HepG2 (cell line): ENCODE results near the gene NIN. TPM values are rescaled to one million over a fixed set of nuclear protein-coding genes. Genes with fewer than 3 reads are reported as not detected.

Source experiments
- ATAC-seq: fragments of 200-7000 bp; cut with Tn5 transposase; 3 replicates; pipeline ENCODE4 v1.9.1; 2020; ENCODE audit warnings: mild to moderate bottlenecking, moderate library complexity
- BruUV-seq: library from RNA; stranded (reverse); fragments of 400-500 nt; replicated peaks from 2 replicates; lab custom pipeline; 2021; lab: Mats Ljungman, UMichigan
- CTCF ChIA-PET: fragments of 300-600 bp; formaldehyde crosslinking; extraction: SDS; loops from one replicate; lab custom pipeline; 2021; ENCODE audit warnings: low total read pairs, inconsistent platforms, low intra/inter-chr PET ratio; lab: Yijun Ruan, JAX
- POLR2A ChIA-PET: fragments of 350-600 bp; sonication (Branson Sonifier 250); formaldehyde crosslinking; loops from one replicate; lab custom pipeline; 2020; ENCODE audit warnings: antibody characterized with exemption, inconsistent platforms; lab: Yijun Ruan, JAX
- DNase-seq: peaks from one replicate; pipeline ENCODE4 v3.0.0-alpha.2; 2015; ENCODE audit warnings: low spot score
- FAIRE-seq: peaks from 3 replicates; lab custom pipeline; 2011; peaks lifted over from hg19 to GRCh38; lab: Jason Lieb, UNC
- H2AFZ ChIP-seq: one replicate; pipeline ENCODE4 v1.6.1; 2011; ENCODE audit warnings: low read length, inconsistent platforms
- H3K27ac ChIP-seq: fragments of 300-600 bp; 3 replicates; pipeline ENCODE4 v1.8.0; 2011; ENCODE audit warnings: mixed run types, mild to moderate bottlenecking, mixed read lengths, low read length, inconsistent platforms; ENCODE audit not compliant: insufficient read depth; ENCODE audit errors: extremely low read length
- H3K27me3 ChIP-seq, 2 experiments: fragments of 200-600 bp in 1 of 2; 2 replicates in 1 of 2; 3 replicates in 1 of 2; pipeline versions ENCODE4 v1.6.0 to v1.8.0; 2011; ENCODE audit warnings: low read length in 2 of 2, mild to moderate bottlenecking in 2 of 2, moderate library complexity in 2 of 2, inconsistent platforms in 1 of 2; ENCODE audit not compliant: insufficient read depth in 2 of 2, control insufficient read depth in 1 of 2
- H3K36me3 ChIP-seq, 2 experiments: fragments of 200-600 bp in 1 of 2; replicated peaks in 1 of 2; 2 replicates in 1 of 2; 3 replicates in 1 of 2; pipeline versions ENCODE4 v1.5.1 to v1.8.0; 2011; ENCODE audit warnings: low read length in 2 of 2, inconsistent platforms in 1 of 2; ENCODE audit not compliant: insufficient read depth in 2 of 2, control insufficient read depth in 1 of 2
- H3K4me1 ChIP-seq: 2 replicates; pipeline ENCODE4 v1.5.1; 2012; ENCODE audit warnings: low read length, inconsistent platforms; ENCODE audit not compliant: insufficient read depth
- H3K4me2 ChIP-seq: 2 replicates; pipeline ENCODE4 v1.6.0; 2011; ENCODE audit warnings: low read depth, low read length, inconsistent platforms
- H3K4me3 ChIP-seq, 3 experiments: fragments of 200-600 bp in 1 of 3; sonication (generic), shearing (Covaris generic) in 1 of 3; replicated peaks in 1 of 3; 2 replicates each; pipeline ENCODE4 v1.5.1; 2011 to 2016; ENCODE audit warnings: low read length in 3 of 3, inconsistent platforms in 2 of 3, low read depth in 2 of 3, mild to moderate bottlenecking in 2 of 3, control low read depth in 1 of 3, mixed read lengths in 1 of 3; ENCODE audit not compliant: insufficient read depth in 1 of 3
- H3K79me2 ChIP-seq: one replicate; pipeline ENCODE4 v1.6.1; 2011; ENCODE audit warnings: low read length, inconsistent platforms; ENCODE audit not compliant: insufficient read depth
- H3K9ac ChIP-seq: 2 replicates; pipeline ENCODE4 v1.6.0; 2011; ENCODE audit warnings: mild to moderate bottlenecking, low read depth, low read length, inconsistent platforms; ENCODE audit not compliant: insufficient read depth
- H3K9me3 ChIP-seq: 2 replicates; pipeline ENCODE4 v1.5.1; 2012; ENCODE audit warnings: mild to moderate bottlenecking, low read length
- H4K20me1 ChIP-seq: 2 replicates; pipeline ENCODE4 v1.6.0; 2011; ENCODE audit warnings: inconsistent platforms, mild to moderate bottlenecking, low read length, moderate library complexity; ENCODE audit not compliant: insufficient read depth
- ATF7-NPFF ChIP-seq: sonication (generic); formaldehyde crosslinking; IDR thresholded peaks from 2 replicates; pipeline ENCODE4 v1.8.1; 2023; ENCODE audit warnings: mild to moderate bottlenecking, low read depth, missing genetic modification reagents, moderate library complexity
- CCAR2 ChIP-seq: fragments of 200-400 bp; formaldehyde crosslinking; optimal IDR thresholded peaks from 2 replicates; pipeline ENCODE3; 2018; ENCODE audit warnings: low read depth, mild to moderate bottlenecking, low read length, moderate library complexity
- ESRRA ChIP-seq: sonication (generic); formaldehyde crosslinking; IDR thresholded peaks from 2 replicates; pipeline ENCODE4 v1.5.1; 2020; ENCODE audit warnings: mild to moderate bottlenecking, low read depth, missing genetic modification reagents
- FOXA3 ChIP-seq: IDR thresholded peaks from 2 replicates; pipeline ENCODE4 v1.6.1; 2016; ENCODE audit warnings: missing genetic modification reagents, missing compliant biosample characterization
- MTF1 ChIP-seq: sonication (generic); formaldehyde crosslinking; IDR thresholded peaks from 2 replicates; pipeline ENCODE4 v1.5.0; 2020; ENCODE audit warnings: missing genetic modification reagents
- MXI1 ChIP-seq: IDR thresholded peaks from 3 replicates; pipeline ENCODE4 v1.6.1; 2012; ENCODE audit warnings: low read depth, low read length, inconsistent platforms, borderline replicate concordance
- PHF21A ChIP-seq: sonication (generic); formaldehyde crosslinking; IDR thresholded peaks from 2 replicates; pipeline ENCODE4 v1.5.0; 2020; ENCODE audit warnings: mild to moderate bottlenecking, missing genetic modification reagents
- PTBP1 ChIP-seq: fragments of 200-400 bp; formaldehyde crosslinking; IDR thresholded peaks from 2 replicates; pipeline ENCODE4 v1.6.1; 2018; ENCODE audit warnings: low read length, low read depth; ENCODE audit not compliant: poor library complexity, severe bottlenecking
- SP140L ChIP-seq: sonication (generic); formaldehyde crosslinking; IDR thresholded peaks from 2 replicates; pipeline ENCODE4 v1.4.0; 2020; ENCODE audit warnings: missing genetic modification reagents, borderline replicate concordance
- SRY ChIP-seq: sonication (generic); formaldehyde crosslinking; IDR thresholded peaks from 2 replicates; pipeline ENCODE4 v1.8.0; 2022; ENCODE audit warnings: mild to moderate bottlenecking, missing genetic modification reagents
- TP53 ChIP-seq: sonication (generic); formaldehyde crosslinking; conservative IDR thresholded peaks from 2 replicates; pipeline ENCODE4 v1.4.0; 2020; ENCODE audit warnings: missing genetic modification reagents
- ZNF225 ChIP-seq: sonication (generic); formaldehyde crosslinking; IDR thresholded peaks from 2 replicates; pipeline ENCODE4 v1.4.0; 2020; ENCODE audit warnings: mild to moderate bottlenecking, missing genetic modification reagents
- ZNF33B ChIP-seq: sonication (generic); formaldehyde crosslinking; IDR thresholded peaks from 2 replicates; pipeline ENCODE4 v1.5.1; 2020; ENCODE audit warnings: mild to moderate bottlenecking, missing genetic modification reagents
- ZNF354B ChIP-seq: sonication (generic); formaldehyde crosslinking; IDR thresholded peaks from 2 replicates; pipeline ENCODE4 v1.8.0; 2022; ENCODE audit warnings: mild to moderate bottlenecking, missing genetic modification reagents
- ZNF841 ChIP-seq: sonication (generic); formaldehyde crosslinking; IDR thresholded peaks from 2 replicates; pipeline ENCODE4 v1.8.1; 2023; ENCODE audit warnings: missing genetic modification reagents, borderline replicate concordance
- ZNF883 ChIP-seq: sonication (generic); formaldehyde crosslinking; IDR thresholded peaks from 2 replicates; pipeline ENCODE4 v1.5.1; 2020; ENCODE audit warnings: mild to moderate bottlenecking, missing genetic modification reagents; ENCODE audit errors: not compliant biosample characterization
- ZNF891 ChIP-seq: sonication (generic); formaldehyde crosslinking; IDR thresholded peaks from 2 replicates; pipeline ENCODE4 v1.5.0; 2020; ENCODE audit warnings: mild to moderate bottlenecking, missing genetic modification reagents
- WGBS: methylation state at CpG from one replicate; pipeline ENCODE4 v1.1.6; 2017; ENCODE audit warnings: low lambda C conversion rate; 5-methylcytosine and 5-hydroxymethylcytosine counted together
- in situ Hi-C: cut with HindIII; loops from 2 replicates; pipeline ENCODE4 v1.10.0; 2017; ENCODE audit warnings: low pct_unique_long_range_greater_than_20kb; ENCODE audit not compliant: extremely low pct_ligation_motif_present
- intact Hi-C: fragments of 100-400 bp; cut with micrococcal nuclease; formaldehyde crosslinking; loops from one replicate; pipeline ENCODE4 v1.10.0; 2022; ENCODE audit not compliant: unreplicated experiment
- polyA plus RNA-seq, 8 experiments: library from polyadenylated mRNA; depleted of rRNA in 3 of 8; stranded (reverse) in 7 of 8; unstranded in 1 of 8; fragments of >200 nt; fragmentation: Illumina TruSeq in 4 of 8; extraction: Trizol in 4 of 8; gene quantifications; 2 replicates each; pipeline versions ENCODE4 v1.2.1 to v1.2.3, GENCODE V29; 2011 to 2016; ENCODE audit warnings: low read depth in 4 of 8, missing spikeins in 1 of 8, mixed read lengths in 1 of 8; ENCODE audit not compliant: insufficient read depth in 1 of 8
- total RNA-seq, 5 experiments: library from RNA; depleted of rRNA; stranded (reverse); fragments of >200 nt; fragmentation: Illumina TruSeq; extraction: Trizol; gene quantifications; 2 replicates each; pipeline ENCODE4 v1.2.3, GENCODE V29; 2016; ENCODE audit warnings: low read depth in 1 of 5
- TF ChIP-seq, protein P1 (sequence below): sonication (generic); formaldehyde crosslinking; conservative IDR thresholded peaks from 2 replicates; pipeline ENCODE4 v1.8.1; 2023; ENCODE audit warnings: missing genetic modification reagents

NIN gene
- total and polyA plus RNA-seq, 2 of the 13 experiments (the other 11 are each of a cell fraction or from before 2014, with no cell fraction given), result 2.8 to 9.7 TPM

DNA sequence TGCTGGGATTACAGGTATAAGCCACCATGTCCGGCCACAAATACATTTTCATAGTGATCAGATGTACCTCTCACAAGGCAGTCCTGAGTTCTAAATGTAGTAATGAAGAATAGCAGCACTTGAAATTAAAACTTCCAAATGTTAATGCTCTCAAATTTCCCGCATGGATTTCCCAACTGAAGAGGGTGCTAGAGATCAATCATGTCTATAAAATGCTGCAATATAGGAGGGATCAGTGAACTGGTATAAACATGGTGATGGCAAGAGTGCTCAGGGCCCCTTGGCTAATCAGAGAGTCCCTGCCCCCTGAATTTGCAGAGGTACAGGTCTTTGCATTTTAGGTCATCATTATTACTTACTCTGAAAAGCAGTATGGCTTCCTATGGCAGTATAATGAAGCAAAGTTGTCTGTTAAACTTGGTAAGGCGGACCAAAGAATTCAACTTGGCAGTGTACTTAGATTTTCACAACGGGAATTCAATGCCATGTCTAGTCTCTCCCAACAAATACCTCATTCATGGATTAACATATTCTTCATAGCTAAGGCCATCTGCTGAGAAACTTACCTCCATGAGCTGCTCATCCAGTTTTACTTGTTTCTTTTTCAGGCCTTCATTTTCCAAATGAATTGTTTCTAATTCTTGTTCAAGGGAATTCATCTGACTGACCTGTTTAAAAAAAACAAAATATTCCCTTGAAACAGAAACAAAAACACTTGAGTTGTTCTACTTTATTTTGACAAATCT is 95.8 kb downstream of the NIN start:
- no peak overlapping the region for H3K9ac ChIP-seq
- intact Hi-C loops, result no loop called here
- no peaks in the 10 kb centered on the region for H3K79me2 ChIP-seq
- no peak overlapping the region for H2AFZ ChIP-seq
- no peaks in the 10 kb centered on the region for H4K20me1 ChIP-seq
- H3K4me2 ChIP-seq, result no peak overlapping the region
- no peak for ATAC-seq
- POLR2A ChIA-PET, result no interaction called here
- H3K4me3 ChIP-seq, result no peak overlapping the region
- CTCF ChIA-PET, result no interaction called here
- WGBS, result 93% methylated on average over 4 of the region's 4 CpGs
- BruUV-seq, result no TSS peak
- no peak for FAIRE-seq
- no peaks in the 10 kb centered on the region for H3K4me1 ChIP-seq
- DNase-seq, result no peak
- in situ Hi-C loops, result no loop called here
- peaks cover 2 to 19% of the 10 kb centered on the region in 2 experiments; a peak in 4 of 5 replicates for H3K36me3 ChIP-seq
- TF ChIP-seq ESRRA, result no peak
- no peak for TF ChIP-seq MXI1
- TF ChIP-seq SRY (CRISPR knock-in tag), result no peak
- no peak for TF ChIP-seq ATF7-NPFF (CRISPR knock-in tag)
- no peak for TF ChIP-seq ZNF883 (CRISPR knock-in tag)
- TF ChIP-seq ZNF841 (CRISPR knock-in tag), result no peak
- TF ChIP-seq TP53, result no peak
- no peak for TF ChIP-seq ZNF33B (CRISPR knock-in tag)
- no peak for TF ChIP-seq PTBP1
- no peak for TF ChIP-seq MTF1 (CRISPR knock-in tag)
- no peak for TF ChIP-seq ZNF225
- no peak for TF ChIP-seq CCAR2
- TF ChIP-seq ZNF891, result no peak
- TF ChIP-seq PHF21A (CRISPR knock-in tag), result no peak
- TF ChIP-seq FOXA3 (CRISPR knock-in tag), result no peak
- no peak for TF ChIP-seq SP140L (CRISPR knock-in tag)
- TF ChIP-seq ZNF354B (CRISPR knock-in tag), result no peak
- TF ChIP-seq, protein P1, sequence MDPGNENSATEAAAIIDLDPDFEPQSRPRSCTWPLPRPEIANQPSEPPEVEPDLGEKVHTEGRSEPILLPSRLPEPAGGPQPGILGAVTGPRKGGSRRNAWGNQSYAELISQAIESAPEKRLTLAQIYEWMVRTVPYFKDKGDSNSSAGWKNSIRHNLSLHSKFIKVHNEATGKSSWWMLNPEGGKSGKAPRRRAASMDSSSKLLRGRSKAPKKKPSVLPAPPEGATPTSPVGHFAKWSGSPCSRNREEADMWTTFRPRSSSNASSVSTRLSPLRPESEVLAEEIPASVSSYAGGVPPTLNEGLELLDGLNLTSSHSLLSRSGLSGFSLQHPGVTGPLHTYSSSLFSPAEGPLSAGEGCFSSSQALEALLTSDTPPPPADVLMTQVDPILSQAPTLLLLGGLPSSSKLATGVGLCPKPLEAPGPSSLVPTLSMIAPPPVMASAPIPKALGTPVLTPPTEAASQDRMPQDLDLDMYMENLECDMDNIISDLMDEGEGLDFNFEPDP, result no peak
- TF ChIP-seq, all 625 proteins: peak for 0
- no peak overlapping the region for H3K27ac ChIP-seq
- no peaks in the 10 kb centered on the region for H3K9me3 ChIP-seq
- H3K27me3 ChIP-seq, result no peaks in the 10 kb centered on the region
